Activated naive CD4-positive, alpha-beta T cell treated with anti-CD3 and anti-CD28 coated beads, Interleukin-2, amount 50 U/mL, for 24 hours (primary cell): ENCODE measurements around the gene DAD1.

Experiments
- H3K27ac Mint-ChIP-seq: one replicate; pipeline ENCODE4 v1.8.0; 2021; ENCODE audit warnings: mild to moderate bottlenecking, mixed read lengths
- H3K27me3 Mint-ChIP-seq: one replicate; pipeline ENCODE4 v1.8.0; 2021; ENCODE audit warnings: mixed read lengths
- H3K36me3 Mint-ChIP-seq: one replicate; pipeline ENCODE4 v1.8.0; 2021; ENCODE audit warnings: mixed read lengths
- H3K4me1 Mint-ChIP-seq: one replicate; pipeline ENCODE4 v1.8.0; 2021; ENCODE audit warnings: mixed read lengths
- H3K4me3 Mint-ChIP-seq: one replicate; pipeline ENCODE4 v1.8.0; 2021; ENCODE audit warnings: mild to moderate bottlenecking, mixed read lengths
- H3K9me3 Mint-ChIP-seq: one replicate; pipeline ENCODE4 v1.8.0; 2021; ENCODE audit warnings: mixed read lengths

DAD1 gene

DNA sequence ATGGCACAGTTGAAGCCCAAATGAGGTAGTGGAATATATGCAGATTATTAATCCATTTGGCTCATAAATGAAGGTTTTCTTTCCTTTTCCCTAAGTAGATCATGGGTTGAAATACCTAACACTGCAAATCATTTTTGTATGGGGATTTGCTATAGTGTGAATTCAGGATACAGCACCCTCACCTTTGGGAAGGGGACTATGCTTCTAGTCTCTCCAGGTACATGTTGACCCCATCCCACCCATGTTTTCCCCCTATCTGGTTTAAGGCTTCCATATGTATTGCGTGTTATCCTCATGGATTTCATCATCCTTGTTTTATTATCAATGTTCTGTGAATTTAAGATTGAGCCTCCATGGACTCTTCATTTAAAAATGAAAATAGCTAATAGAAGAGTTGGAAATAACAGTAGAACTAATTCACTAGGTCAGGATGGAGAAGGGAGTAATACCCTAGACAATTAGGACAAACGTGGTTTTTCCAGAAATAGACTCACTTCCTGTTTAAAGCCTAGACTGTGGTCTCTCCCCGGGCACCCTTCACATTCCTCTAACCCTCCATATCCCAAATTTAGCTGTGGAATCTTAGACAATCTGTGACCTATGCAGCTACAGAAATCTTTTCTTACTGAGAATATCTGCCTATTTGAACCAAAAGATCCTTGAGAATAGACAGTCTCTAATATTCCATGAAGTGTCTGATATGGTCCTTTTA, 56.5 kb downstream of the DAD1 start:
- Mint-ChIP-seq H3K27ac (peak overlapping the region; percentile 96), H3K4me3 (peak overlapping the region; percentile 87), H3K36me3 (peaks cover 62% of the 10 kb centered on the region), H3K27me3 (no peaks in the 10 kb centered on the region), H3K4me1 (peaks cover 88% of the 10 kb centered on the region), H3K9me3 (no peaks in the 10 kb centered on the region)

GRCh38 chr14:22531451-22532344, 57.3 kb downstream of the DAD1 start:
- Mint-ChIP-seq H3K4me3 (peak overlapping the region; percentile 87), H3K36me3 (peaks cover 63% of the 10 kb centered on the region), H3K27ac (peak overlapping the region; percentile 96), H3K4me1 (peaks cover 88% of the 10 kb centered on the region), H3K27me3 (no peaks in the 10 kb centered on the region), H3K9me3 (no peaks in the 10 kb centered on the region)

DNA sequence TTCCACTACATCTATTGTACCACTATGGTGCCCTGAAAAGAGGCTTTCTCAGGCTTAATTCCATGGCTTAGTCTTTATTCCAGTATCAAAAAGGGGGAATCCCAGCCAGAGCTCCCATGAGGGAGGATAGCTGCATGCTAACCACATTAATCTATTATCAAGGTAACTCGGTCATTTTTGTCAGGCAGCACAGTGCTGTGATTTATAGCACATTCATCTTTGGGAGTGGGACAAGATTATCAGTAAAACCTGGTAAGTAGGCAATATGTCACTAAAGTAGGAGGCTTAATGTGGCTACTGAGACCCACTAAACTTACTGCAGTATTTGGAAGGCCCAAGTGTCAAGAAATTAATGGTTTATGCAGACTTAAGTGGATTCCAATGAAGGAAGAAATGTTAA, 58.9 kb downstream of the DAD1 start:
- peak overlapping the region; percentile 92 for H3K27ac Mint-ChIP-seq
- peak overlapping the region; percentile 91 for H3K4me3 Mint-ChIP-seq
- H3K4me1 Mint-ChIP-seq, result peaks cover 90% of the 10 kb centered on the region
- no peaks in the 10 kb centered on the region for H3K9me3 Mint-ChIP-seq
- peaks cover 65% of the 10 kb centered on the region for H3K36me3 Mint-ChIP-seq
- H3K27me3 Mint-ChIP-seq, result no peaks in the 10 kb centered on the region

DNA sequence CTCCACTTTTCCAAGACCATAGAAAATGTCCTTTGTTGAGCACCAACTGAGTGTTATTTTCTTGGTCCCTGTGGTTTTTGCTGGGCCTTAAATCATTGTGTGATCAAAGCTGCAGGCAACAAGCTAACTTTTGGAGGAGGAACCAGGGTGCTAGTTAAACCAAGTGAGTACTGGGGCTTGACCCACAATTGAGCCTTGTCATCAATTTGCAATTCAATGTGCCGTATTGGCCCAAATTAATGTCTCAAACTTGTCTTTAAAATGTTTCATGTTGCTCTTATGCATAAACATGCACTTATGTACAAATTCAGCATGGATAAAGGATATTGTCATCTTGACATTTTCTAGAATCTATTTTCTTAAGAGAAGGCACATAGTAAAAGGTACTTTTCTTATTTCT, 62.3 kb downstream of the DAD1 start:
- Mint-ChIP-seq H3K36me3 (peaks cover 65% of the 10 kb centered on the region), H3K4me3 (peak overlapping the region; percentile 91), H3K27me3 (no peaks in the 10 kb centered on the region), H3K4me1 (peaks cover 91% of the 10 kb centered on the region), H3K27ac (peak overlapping the region; percentile 98), H3K9me3 (no peaks in the 10 kb centered on the region)

- H3K9me3 Mint-ChIP-seq, result no peaks in the 10 kb centered on the region
- peaks cover 91% of the 10 kb centered on the region for H3K4me1 Mint-ChIP-seq
- no peaks in the 10 kb centered on the region for H3K27me3 Mint-ChIP-seq
- H3K4me3 Mint-ChIP-seq, result peak overlapping the region; percentile 91
- peak overlapping the region; percentile 98 for H3K27ac Mint-ChIP-seq
- peaks cover 66% of the 10 kb centered on the region for H3K36me3 Mint-ChIP-seq
Measured at GRCh38 chr14:22526218-22526617, 62.8 kb downstream of the DAD1 start.

DNA sequence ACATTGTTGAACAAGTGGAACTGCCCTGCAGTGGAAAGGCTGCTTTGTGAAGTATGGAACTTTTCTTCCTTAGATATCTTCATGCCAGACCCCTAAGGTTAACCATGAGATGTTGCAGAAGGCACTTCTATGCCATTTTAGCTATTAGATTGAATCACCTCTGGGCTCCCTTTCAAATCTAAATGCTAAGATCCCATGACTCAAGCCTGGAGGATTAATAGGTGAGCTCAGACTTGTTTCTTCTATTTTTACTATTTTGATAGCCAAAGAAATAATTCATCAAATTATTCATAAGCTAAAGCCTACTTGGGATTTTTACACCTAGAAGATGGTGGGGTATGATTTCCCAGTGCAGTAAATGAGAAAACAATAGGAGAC, 64.3 kb downstream of the DAD1 start:
- H3K4me3 Mint-ChIP-seq, result peak overlapping the region; percentile 85
- H3K9me3 Mint-ChIP-seq, result no peaks in the 10 kb centered on the region
- peak overlapping the region; percentile 98 for H3K27ac Mint-ChIP-seq
- H3K4me1 Mint-ChIP-seq, result peaks cover 94% of the 10 kb centered on the region
- peaks cover 67% of the 10 kb centered on the region for H3K36me3 Mint-ChIP-seq
- no peaks in the 10 kb centered on the region for H3K27me3 Mint-ChIP-seq

DNA sequence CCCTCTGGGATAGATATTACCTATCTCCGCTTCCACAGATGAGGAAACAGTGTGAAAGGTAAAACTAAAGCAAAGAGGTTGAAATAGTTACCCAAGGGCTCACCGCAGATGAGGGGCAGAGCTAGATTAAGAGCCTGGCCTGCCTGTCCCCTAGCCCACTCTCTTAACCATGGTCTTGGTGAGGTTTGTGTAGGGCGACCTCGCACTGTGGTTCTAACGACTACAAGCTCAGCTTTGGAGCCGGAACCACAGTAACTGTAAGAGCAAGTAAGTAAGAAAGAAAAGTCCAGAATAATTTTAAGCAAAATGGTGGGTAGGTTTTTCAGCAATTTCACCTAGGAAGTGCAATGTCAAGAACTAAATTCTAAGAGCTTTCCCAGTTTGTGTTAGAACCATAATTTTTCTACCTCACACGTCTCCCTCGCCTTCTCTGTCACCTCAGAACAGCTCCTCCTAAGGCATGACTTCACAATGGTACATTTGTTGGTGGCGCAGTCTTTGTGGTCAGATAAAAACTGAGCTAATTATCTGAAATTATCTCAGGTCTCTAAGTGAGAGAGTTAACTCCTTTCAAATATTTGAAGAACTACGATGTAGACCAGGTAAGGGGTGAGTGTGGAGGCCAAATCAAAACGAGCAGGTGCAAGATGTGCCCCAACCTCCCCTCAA, 64.8 kb downstream of the DAD1 start:
- H3K36me3 Mint-ChIP-seq, result peaks cover 68% of the 10 kb centered on the region
- peak overlapping the region; percentile 98 for H3K27ac Mint-ChIP-seq
- H3K4me1 Mint-ChIP-seq, result peaks cover 94% of the 10 kb centered on the region
- no peaks in the 10 kb centered on the region for H3K9me3 Mint-ChIP-seq
- H3K27me3 Mint-ChIP-seq, result no peaks in the 10 kb centered on the region
- peak overlapping the region; percentile 85 for H3K4me3 Mint-ChIP-seq

DNA sequence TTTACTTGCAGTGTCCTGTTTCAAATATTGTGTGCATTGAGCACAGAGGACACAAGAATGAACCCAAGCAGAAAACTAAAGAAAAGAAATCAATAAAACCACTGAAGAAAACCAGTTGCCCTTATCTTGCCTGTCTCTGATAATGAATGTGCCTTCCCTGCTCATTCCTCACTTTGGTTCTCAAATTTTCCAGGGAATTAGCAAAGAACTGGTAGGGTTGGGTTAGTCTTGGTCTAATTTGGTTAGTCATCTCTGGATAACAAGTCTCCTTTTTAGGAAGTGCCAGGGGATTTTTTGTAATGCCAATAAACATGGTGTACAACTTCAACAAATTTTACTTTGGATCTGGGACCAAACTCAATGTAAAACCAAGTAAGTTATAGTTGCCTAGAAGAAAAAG, 65.7 kb downstream of the DAD1 start:
- Mint-ChIP-seq H3K27me3 (no peaks in the 10 kb centered on the region), H3K9me3 (no peaks in the 10 kb centered on the region), H3K36me3 (peaks cover 60% of the 10 kb centered on the region), H3K4me3 (peak overlapping the region; percentile 85), H3K27ac (peak overlapping the region; percentile 98), H3K4me1 (peaks cover 92% of the 10 kb centered on the region)

DNA sequence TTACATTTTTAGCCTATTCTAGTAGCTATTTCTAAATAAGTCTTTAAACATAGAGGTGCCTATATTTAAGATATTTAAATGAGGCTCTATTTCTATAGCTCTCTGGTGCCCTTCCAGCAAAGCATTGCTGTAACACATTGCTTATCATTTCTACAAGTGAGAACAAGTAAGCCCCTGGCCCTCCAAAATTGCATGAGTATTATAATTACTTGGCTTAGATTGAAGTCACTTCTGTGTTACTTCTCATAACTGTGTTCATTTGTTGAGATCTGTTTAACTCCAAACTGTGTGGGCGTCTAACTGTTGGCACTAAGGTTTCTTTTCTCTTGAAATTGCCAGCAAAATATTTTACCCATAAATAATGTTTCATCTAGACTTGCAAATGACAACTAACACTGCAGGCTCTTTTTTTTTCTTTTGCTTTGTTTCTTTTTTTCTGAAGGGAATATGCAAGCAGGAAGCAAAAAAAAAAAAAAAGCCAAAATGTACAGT, 66.5 kb downstream of the DAD1 start:
- peak overlapping the region; percentile 85 for H3K4me3 Mint-ChIP-seq
- no peaks in the 10 kb centered on the region for H3K27me3 Mint-ChIP-seq
- H3K36me3 Mint-ChIP-seq, result peaks cover 57% of the 10 kb centered on the region
- H3K9me3 Mint-ChIP-seq, result no peaks in the 10 kb centered on the region
- peaks cover 94% of the 10 kb centered on the region for H3K4me1 Mint-ChIP-seq
- peak overlapping the region; percentile 98 for H3K27ac Mint-ChIP-seq

- peaks cover 55% of the 10 kb centered on the region for H3K36me3 Mint-ChIP-seq
- H3K4me1 Mint-ChIP-seq, result peaks cover 94% of the 10 kb centered on the region
- H3K4me3 Mint-ChIP-seq, result peak overlapping the region; percentile 85
- no peaks in the 10 kb centered on the region for H3K27me3 Mint-ChIP-seq
- no peaks in the 10 kb centered on the region for H3K9me3 Mint-ChIP-seq
- H3K27ac Mint-ChIP-seq, result peak overlapping the region; percentile 94
Measured at GRCh38 chr14:22521449-22522239, 67.4 kb downstream of the DAD1 start.

DNA sequence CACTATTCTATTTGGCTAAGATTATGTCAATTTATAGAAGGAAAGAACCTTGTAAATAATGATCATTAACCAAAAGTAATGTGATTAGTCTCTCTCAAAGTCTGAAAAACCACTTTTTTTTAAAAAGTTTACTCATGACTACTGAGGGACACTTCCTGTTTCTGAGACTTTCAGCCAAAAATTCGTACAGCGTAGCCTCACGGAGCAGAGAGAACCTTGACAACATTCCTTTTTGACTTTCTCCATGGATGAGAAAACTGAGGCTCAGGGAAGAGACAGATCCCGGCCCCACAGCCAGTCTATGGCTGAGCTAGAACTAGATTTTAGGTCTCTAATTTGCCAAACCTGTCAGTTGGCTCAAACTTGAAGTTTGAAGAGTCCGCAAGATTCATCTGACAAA, 68.2 kb downstream of the DAD1 start:
- peak overlapping the region; percentile 85 for H3K4me3 Mint-ChIP-seq

GRCh38 chr14:22519877-22520685, 68.9 kb downstream of the DAD1 start:
- Mint-ChIP-seq H3K36me3 (peaks cover 52% of the 10 kb centered on the region), H3K27me3 (no peaks in the 10 kb centered on the region), H3K4me1 (peaks cover 94% of the 10 kb centered on the region), H3K4me3 (peak overlapping the region; percentile 85), H3K9me3 (no peaks in the 10 kb centered on the region), H3K27ac (peak overlapping the region; percentile 94)

More for the DNA sequence above, 68.2 kb downstream of the DAD1 start:
- H3K36me3 Mint-ChIP-seq, result peaks cover 53% of the 10 kb centered on the region
- H3K27ac Mint-ChIP-seq, result peak overlapping the region; percentile 94
- peaks cover 94% of the 10 kb centered on the region for H3K4me1 Mint-ChIP-seq
- no peaks in the 10 kb centered on the region for H3K27me3 Mint-ChIP-seq
- no peaks in the 10 kb centered on the region for H3K9me3 Mint-ChIP-seq

DNA sequence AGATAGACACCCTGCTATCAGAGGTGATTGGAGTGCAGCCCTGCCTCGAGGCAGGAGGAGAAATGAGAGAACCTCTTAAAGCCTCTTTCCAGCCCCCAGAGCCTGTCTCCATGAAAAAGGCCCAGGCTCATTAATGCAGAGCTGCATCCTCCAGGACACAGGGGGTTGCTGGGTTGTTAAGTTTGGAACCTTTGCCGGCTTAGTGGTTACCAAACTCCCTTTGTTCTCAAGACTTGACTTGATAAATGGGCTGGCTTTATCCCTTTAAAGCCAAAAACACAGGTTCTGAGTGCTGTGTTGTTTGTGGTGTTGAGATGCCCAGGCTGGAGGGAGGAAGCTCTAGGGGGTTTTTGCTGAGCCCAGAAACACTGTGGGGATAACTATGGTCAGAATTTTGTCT, 71.0 kb downstream of the DAD1 start:
- H3K27ac Mint-ChIP-seq, result peak overlapping the region; percentile 94
- no peaks in the 10 kb centered on the region for H3K27me3 Mint-ChIP-seq
- peaks cover 42% of the 10 kb centered on the region for H3K36me3 Mint-ChIP-seq
- no peaks in the 10 kb centered on the region for H3K9me3 Mint-ChIP-seq
- H3K4me1 Mint-ChIP-seq, result peaks cover 86% of the 10 kb centered on the region
- peak overlapping the region; percentile 85 for H3K4me3 Mint-ChIP-seq

- no peaks in the 10 kb centered on the region for H3K27me3 Mint-ChIP-seq
- peak overlapping the region; percentile 85 for H3K4me3 Mint-ChIP-seq
- H3K4me1 Mint-ChIP-seq, result peaks cover 86% of the 10 kb centered on the region
- peaks cover 41% of the 10 kb centered on the region for H3K36me3 Mint-ChIP-seq
- no peaks in the 10 kb centered on the region for H3K9me3 Mint-ChIP-seq
- H3K27ac Mint-ChIP-seq, result peak overlapping the region; percentile 94
Measured at GRCh38 chr14:22517117-22517720, 71.8 kb downstream of the DAD1 start.
